ENCODE measurements around the gene TIMM22. TPM values are rescaled to one million over a fixed set of nuclear protein-coding genes. Genes with fewer than 3 reads are reported as not detected.
A peak's percentile ranks its signal among the peaks of the same experiment; 100 is the strongest.

Gene TIMM22
- total and polyA plus RNA-seq, 2 of the 4 experiments (the other 2 are of a cell fraction), result 12.7 to 12.9 TPM

DNA sequence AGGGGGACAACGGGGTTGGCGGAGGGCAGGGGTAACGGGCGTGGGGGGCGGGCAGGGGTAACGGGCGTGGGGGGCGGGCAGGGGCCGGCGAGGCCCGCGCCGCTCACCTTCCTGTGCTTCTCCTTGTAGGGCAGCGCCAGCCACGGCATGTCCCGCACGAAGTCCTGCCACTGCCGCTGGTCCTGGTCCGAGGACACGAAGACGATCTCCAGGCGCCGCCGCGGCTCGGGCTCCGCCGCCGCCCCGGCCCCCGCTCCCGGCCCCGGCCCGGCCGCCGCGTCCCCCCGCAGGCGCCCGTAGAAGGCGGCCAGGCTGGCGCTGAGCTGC lies 17.8 kb upstream of the TIMM22 start:
- Histone ChIP-seq H3K4me1 (ENCODE audit: control insufficient read depth, insufficient read depth, low read length) (peaks cover 12% of the 10 kb centered on the region), H2BK120ac (ENCODE audit: low read depth, low read length) (no peak overlapping the region), H2AK9ac (replicated peaks; ENCODE audit: low read depth, low read length, poor library complexity) (no peak overlapping the region), H2AK5ac (ENCODE audit: low read depth, low read length) (no peak overlapping the region), H3K4ac (ENCODE audit: low read depth, low read length) (no peak overlapping the region; the same call in 1 of the 2 replicates), H2BK5ac (ENCODE audit: low read depth, low read length, poor library complexity, severe bottlenecking) (peak overlapping the region; percentile 68), H4K5ac (ENCODE audit: low read depth, low read length) (no peak overlapping the region), H2BK15ac (ENCODE audit: low read depth, low read length) (no peak overlapping the region), H3K18ac (ENCODE audit: low read depth, low read length) (no peak overlapping the region; the same call in 1 of the 2 replicates), H3K9ac (ENCODE audit: low read depth, low read length) (peak overlapping the region; percentile 86), H3K79me1 (ENCODE audit: low read depth in 1 of 2, low read length in 2 of 2) (peaks cover 6 to 32% of the 10 kb centered on the region in 2 experiments; a peak in 3 of 4 replicates), H2AFZ (replicated peaks; ENCODE audit: low read length, poor library complexity) (peak overlapping the region; percentile 93), H3K9me3 (ENCODE audit: control insufficient read depth, insufficient read depth, low read length) (no peaks in the 10 kb centered on the region), H3K27ac (ENCODE audit: insufficient read depth, low read length) (peak overlapping the region; percentile 91), H3K9me1 (ENCODE audit: insufficient read depth, low read length) (peaks cover 9% of the 10 kb centered on the region), H3K23ac (ENCODE audit: low read depth, low read length) (no peak overlapping the region), H4K8ac (ENCODE audit: low read depth in 2 of 2, low read length in 2 of 2) (no peak overlapping the region), H4K91ac (ENCODE audit: insufficient read depth, low read depth, low read length) (no peak overlapping the region; the same call in 1 of the 2 replicates), H3K36me3 (ENCODE audit: control insufficient read depth, insufficient read depth, low read length) (peaks cover 4% of the 10 kb centered on the region; the same call in 1 of the 2 replicates), H3K4me2 (ENCODE audit: low read depth, low read length) (no peak overlapping the region), H3K56ac (ENCODE audit: extremely low read depth, insufficient read depth, low read length) (no peak overlapping the region), H3K14ac (replicated peaks; ENCODE audit: low read depth, low read length) (no peak overlapping the region), H3K27me3 (ENCODE audit: control insufficient read depth, insufficient read depth, low read length) (no peaks in the 10 kb centered on the region), H2BK20ac (ENCODE audit: low read depth, low read length) (no peak overlapping the region), H4K20me1 (ENCODE audit: insufficient read depth, low read length) (peaks cover 43% of the 10 kb centered on the region), H3K4me3 (ENCODE audit: insufficient read depth, low read depth, low read length) (peak overlapping the region; percentile 100)
- no TSS peak for BruUV-seq (replicated peaks)
- in situ Hi-C loops (cut with MboI; ENCODE audit: low sequenced_read_pairs), result no loop called here
- TF ChIP-seq POLR2A (IDR thresholded peaks at IDR 0.05; ENCODE audit: low read depth, low read length), result no peak
- no peak for TF ChIP-seq MXI1 (IDR thresholded peaks at IDR 0.05; ENCODE audit: borderline replicate concordance, low read depth, low read length)
- no peak for DNase-seq
- ATAC-seq (ENCODE audit: low read depth), result peak; percentile 48
- CTCF ChIA-PET, result interaction anchor here (0.6 kb wide), 1 partner anchor 165 kb away, joined by 3 read pairs; no protein-coding TSS in a partner anchor
- WGBS, 2 experiments (ENCODE audit: extremely low coverage in 2 of 2, insufficient read length in 1 of 2), result 1% methylated on average over 34 of the region's 42 CpGs; no CpG with 5 or more reads in 1 of the 2 experiments
- POLR2A ChIA-PET (ENCODE audit: unreplicated experiment), result interaction anchor here (0.6 kb wide), 1 partner anchor 191 kb away, joined by 22 read pairs; no protein-coding TSS in a partner anchor
- intact Hi-C loops (cut with micrococcal nuclease), result loop anchor here (2.0 kb wide), 1 partner anchor 46 kb away; no protein-coding TSS in a partner anchor
- dilution Hi-C loops (cut with HindIII; ENCODE audit: low sequenced_read_pairs, unreplicated experiment), result loop anchor here (25.0 kb wide), 1 partner anchor 192 kb away; the partner anchor contains the start of genes GLOD4 and MRM3
